HepG2 (cell line): ENCODE results near the gene FOXA3. TPM values are rescaled to one million over a fixed set of nuclear protein-coding genes. Genes with fewer than 3 reads are reported as not detected.

Experiments
- ATAC-seq: fragments of 200-7000 bp; cut with Tn5 transposase; 3 replicates; pipeline ENCODE4 v1.9.1; 2020; ENCODE audit warnings: mild to moderate bottlenecking, moderate library complexity
- BruUV-seq: library from RNA; stranded (reverse); fragments of 400-500 nt; replicated peaks from 2 replicates; lab custom pipeline; 2021; lab: Mats Ljungman, UMichigan
- CTCF ChIA-PET: fragments of 300-600 bp; formaldehyde crosslinking; extraction: SDS; loops from one replicate; lab custom pipeline; 2021; ENCODE audit warnings: low total read pairs, inconsistent platforms, low intra/inter-chr PET ratio; lab: Yijun Ruan, JAX
- POLR2A ChIA-PET: fragments of 350-600 bp; sonication (Branson Sonifier 250); formaldehyde crosslinking; loops from one replicate; lab custom pipeline; 2020; ENCODE audit warnings: antibody characterized with exemption, inconsistent platforms; lab: Yijun Ruan, JAX
- DNase-seq: peaks from one replicate; pipeline ENCODE4 v3.0.0-alpha.2; 2015; ENCODE audit warnings: low spot score
- FAIRE-seq: peaks from 3 replicates; lab custom pipeline; 2011; peaks lifted over from hg19 to GRCh38; lab: Jason Lieb, UNC
- H2AFZ ChIP-seq: one replicate; pipeline ENCODE4 v1.6.1; 2011; ENCODE audit warnings: low read length, inconsistent platforms
- H3K27ac ChIP-seq: fragments of 300-600 bp; 3 replicates; pipeline ENCODE4 v1.8.0; 2011; ENCODE audit warnings: mixed run types, mild to moderate bottlenecking, mixed read lengths, low read length, inconsistent platforms; ENCODE audit not compliant: insufficient read depth; ENCODE audit errors: extremely low read length
- H3K27me3 ChIP-seq, 2 experiments: fragments of 200-600 bp in 1 of 2; 2 replicates in 1 of 2; 3 replicates in 1 of 2; pipeline versions ENCODE4 v1.6.0 to v1.8.0; 2011; ENCODE audit warnings: low read length in 2 of 2, mild to moderate bottlenecking in 2 of 2, moderate library complexity in 2 of 2, inconsistent platforms in 1 of 2; ENCODE audit not compliant: insufficient read depth in 2 of 2, control insufficient read depth in 1 of 2
- H3K36me3 ChIP-seq, 2 experiments: fragments of 200-600 bp in 1 of 2; replicated peaks in 1 of 2; 2 replicates in 1 of 2; 3 replicates in 1 of 2; pipeline versions ENCODE4 v1.5.1 to v1.8.0; 2011; ENCODE audit warnings: low read length in 2 of 2, inconsistent platforms in 1 of 2; ENCODE audit not compliant: insufficient read depth in 2 of 2, control insufficient read depth in 1 of 2
- H3K4me1 ChIP-seq: 2 replicates; pipeline ENCODE4 v1.5.1; 2012; ENCODE audit warnings: low read length, inconsistent platforms; ENCODE audit not compliant: insufficient read depth
- H3K4me2 ChIP-seq: 2 replicates; pipeline ENCODE4 v1.6.0; 2011; ENCODE audit warnings: low read depth, low read length, inconsistent platforms
- H3K4me3 ChIP-seq, 3 experiments: fragments of 200-600 bp in 1 of 3; sonication (generic), shearing (Covaris generic) in 1 of 3; replicated peaks in 1 of 3; 2 replicates each; pipeline ENCODE4 v1.5.1; 2011 to 2016; ENCODE audit warnings: low read length in 3 of 3, inconsistent platforms in 2 of 3, low read depth in 2 of 3, mild to moderate bottlenecking in 2 of 3, control low read depth in 1 of 3, mixed read lengths in 1 of 3; ENCODE audit not compliant: insufficient read depth in 1 of 3
- H3K79me2 ChIP-seq: one replicate; pipeline ENCODE4 v1.6.1; 2011; ENCODE audit warnings: low read length, inconsistent platforms; ENCODE audit not compliant: insufficient read depth
- H3K9ac ChIP-seq: 2 replicates; pipeline ENCODE4 v1.6.0; 2011; ENCODE audit warnings: mild to moderate bottlenecking, low read depth, low read length, inconsistent platforms; ENCODE audit not compliant: insufficient read depth
- H3K9me3 ChIP-seq: 2 replicates; pipeline ENCODE4 v1.5.1; 2012; ENCODE audit warnings: mild to moderate bottlenecking, low read length
- H4K20me1 ChIP-seq: 2 replicates; pipeline ENCODE4 v1.6.0; 2011; ENCODE audit warnings: inconsistent platforms, mild to moderate bottlenecking, low read length, moderate library complexity; ENCODE audit not compliant: insufficient read depth
- CHCHD3 ChIP-seq: sonication (generic); formaldehyde crosslinking; IDR thresholded peaks from 2 replicates; pipeline ENCODE4 v1.8.0; 2022; ENCODE audit warnings: mild to moderate bottlenecking, missing genetic modification reagents, moderate library complexity
- GATAD2A ChIP-seq: IDR thresholded peaks from 2 replicates; pipeline ENCODE4 v1.6.1; 2016
- HIVEP1 ChIP-seq: sonication (generic); formaldehyde crosslinking; IDR thresholded peaks from 2 replicates; pipeline ENCODE4 v1.4.0; 2020; ENCODE audit warnings: mild to moderate bottlenecking, missing genetic modification reagents
- KAT2B ChIP-seq: fragments of 150-350 bp; IDR thresholded peaks from 2 replicates; pipeline ENCODE4 v1.6.1; 2014; ENCODE audit warnings: low read depth, low read length, borderline replicate concordance
- KAT7 ChIP-seq: IDR thresholded peaks from 2 replicates; pipeline ENCODE4 v1.6.1; 2018; ENCODE audit warnings: borderline replicate concordance, missing compliant biosample characterization
- MATR3 ChIP-seq: sonication (generic); formaldehyde crosslinking; IDR thresholded peaks from 2 replicates; pipeline ENCODE4 v1.4.0; 2020; ENCODE audit warnings: missing genetic modification reagents
- ZMYM3 ChIP-seq: sonication (generic); formaldehyde crosslinking; IDR thresholded peaks from 2 replicates; pipeline ENCODE4 v1.5.1; 2020; ENCODE audit warnings: mild to moderate bottlenecking, missing genetic modification reagents
- ZNF160 ChIP-seq: sonication (generic); formaldehyde crosslinking; IDR thresholded peaks from 2 replicates; pipeline ENCODE4 v1.8.0; 2022; ENCODE audit warnings: mild to moderate bottlenecking, inconsistent platforms, missing genetic modification reagents
- ZNF256 ChIP-seq: sonication (generic); formaldehyde crosslinking; conservative IDR thresholded peaks from 2 replicates; pipeline ENCODE4 v1.4.0; 2020; ENCODE audit warnings: missing genetic modification reagents
- ZNF263 ChIP-seq: sonication (generic); formaldehyde crosslinking; IDR thresholded peaks from 2 replicates; pipeline ENCODE4 v1.4.0; 2020; ENCODE audit warnings: missing genetic modification reagents
- ZNF468 ChIP-seq: sonication (generic); formaldehyde crosslinking; IDR thresholded peaks from 2 replicates; pipeline ENCODE4 v1.8.0; 2022; ENCODE audit warnings: mild to moderate bottlenecking, moderate library complexity, missing genetic modification reagents
- ZNF501 ChIP-seq: sonication (generic); formaldehyde crosslinking; IDR thresholded peaks from 2 replicates; pipeline ENCODE4 v1.5.1; 2020; ENCODE audit warnings: mild to moderate bottlenecking, moderate library complexity, missing genetic modification reagents
- ZNF549 ChIP-seq: sonication (generic); formaldehyde crosslinking; IDR thresholded peaks from 2 replicates; pipeline ENCODE4 v1.5.0; 2020; ENCODE audit warnings: missing genetic modification reagents
- ZNF644 ChIP-seq: IDR thresholded peaks from 2 replicates; pipeline ENCODE4 v1.6.1; 2016; ENCODE audit warnings: low read depth
- ZSCAN30 ChIP-seq: sonication (generic); formaldehyde crosslinking; IDR thresholded peaks from 2 replicates; pipeline ENCODE4 v1.5.0; 2020; ENCODE audit warnings: mild to moderate bottlenecking, missing genetic modification reagents
- WGBS: methylation state at CpG from one replicate; pipeline ENCODE4 v1.1.6; 2017; ENCODE audit warnings: low lambda C conversion rate; 5-methylcytosine and 5-hydroxymethylcytosine counted together
- in situ Hi-C: cut with HindIII; loops from 2 replicates; pipeline ENCODE4 v1.10.0; 2017; ENCODE audit warnings: low pct_unique_long_range_greater_than_20kb; ENCODE audit not compliant: extremely low pct_ligation_motif_present
- intact Hi-C: fragments of 100-400 bp; cut with micrococcal nuclease; formaldehyde crosslinking; loops from one replicate; pipeline ENCODE4 v1.10.0; 2022; ENCODE audit not compliant: unreplicated experiment
- polyA plus RNA-seq, 8 experiments: library from polyadenylated mRNA; depleted of rRNA in 3 of 8; stranded (reverse) in 7 of 8; unstranded in 1 of 8; fragments of >200 nt; fragmentation: Illumina TruSeq in 4 of 8; extraction: Trizol in 4 of 8; gene quantifications; 2 replicates each; pipeline versions ENCODE4 v1.2.1 to v1.2.3, GENCODE V29; 2011 to 2016; ENCODE audit warnings: low read depth in 4 of 8, missing spikeins in 1 of 8, mixed read lengths in 1 of 8; ENCODE audit not compliant: insufficient read depth in 1 of 8
- total RNA-seq, 5 experiments: library from RNA; depleted of rRNA; stranded (reverse); fragments of >200 nt; fragmentation: Illumina TruSeq; extraction: Trizol; gene quantifications; 2 replicates each; pipeline ENCODE4 v1.2.3, GENCODE V29; 2016; ENCODE audit warnings: low read depth in 1 of 5
- TF ChIP-seq, protein P1 (sequence below): sonication (generic); formaldehyde crosslinking; IDR thresholded peaks from 2 replicates; pipeline ENCODE4 v1.5.0; 2020; ENCODE audit warnings: missing genetic modification reagents, mild to moderate bottlenecking, borderline replicate concordance
- TF ChIP-seq, protein P2 (sequence below): sonication (generic); formaldehyde crosslinking; IDR thresholded peaks from 2 replicates; pipeline ENCODE4 v1.4.0; 2020; ENCODE audit warnings: missing genetic modification reagents, borderline replicate concordance
- TF ChIP-seq, protein P3 (sequence below): sonication (generic); formaldehyde crosslinking; conservative IDR thresholded peaks from 2 replicates; pipeline ENCODE4 v1.4.0; 2020; ENCODE audit warnings: missing genetic modification reagents

FOXA3 gene
- total and polyA plus RNA-seq, 2 of the 13 experiments (the other 11 are each of a cell fraction or from before 2014, with no cell fraction given): 29.8 to 47.6 TPM

DNA sequence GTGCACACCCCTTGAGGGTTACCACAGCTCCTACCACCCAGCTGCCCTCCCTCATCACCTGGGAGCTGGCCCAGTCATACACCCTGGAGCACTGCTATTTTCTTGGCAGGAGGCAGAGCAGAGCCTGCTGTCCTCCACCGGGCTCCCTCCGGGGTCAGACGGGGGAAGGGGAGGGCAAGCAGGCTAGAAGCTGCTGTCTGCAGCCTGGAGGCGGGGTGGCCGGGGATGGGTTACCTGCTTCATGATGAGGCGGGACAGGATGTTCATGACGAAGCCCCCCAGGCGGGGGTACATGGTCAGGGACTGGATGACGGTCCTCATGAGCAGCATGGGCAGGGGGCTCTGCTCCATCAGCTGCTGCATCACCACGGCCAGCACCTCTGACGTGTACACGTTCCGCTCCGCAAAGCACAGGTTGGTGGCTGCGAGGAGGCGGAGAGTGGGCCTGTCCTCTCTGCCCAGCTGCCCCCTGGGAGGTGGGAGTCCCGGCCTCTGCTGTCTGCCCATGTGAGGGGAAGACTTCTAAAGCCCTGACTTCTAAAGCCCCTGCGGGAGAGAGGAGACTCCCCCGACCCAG, 46.3 kb upstream of the FOXA3 start:
- 79% methylated on average over 3 of the region's 19 CpGs for WGBS
- Histone ChIP-seq H3K4me2 (no peak overlapping the region), H3K27me3 (no peaks in the 10 kb centered on the region), H3K36me3 (peaks cover 10 to 22% of the 10 kb centered on the region in 2 experiments), H3K9ac (no peak overlapping the region), H2AFZ (no peak overlapping the region), H3K4me1 (no peaks in the 10 kb centered on the region), H3K4me3 (no peak overlapping the region), H3K79me2 (no peaks in the 10 kb centered on the region), H3K9me3 (no peaks in the 10 kb centered on the region), H4K20me1 (no peaks in the 10 kb centered on the region), H3K27ac (no peak overlapping the region)
- intact Hi-C loops: loop anchor here (1.0 to 5.0 kb wide), 4 partner anchors 46 to 259 kb away; partner anchors contain the start of gene FOXA3
- ChIA-PET POLR2A (interaction anchor here (1.1 to 1.9 kb wide), 3 partner anchors 10 to 64 kb away, joined by 5 to 15 read pairs (median 13); partner anchors contain the start of genes FOXA3 and SYMPK), CTCF (interaction anchor here (1.2 to 2.6 kb wide), 3 partner anchors 66 to 260 kb away, joined by 6 to 50 read pairs (median 6); partner anchors contain the start of gene IRF2BP1)
- BruUV-seq: no TSS peak
- ATAC-seq (no peak; the same call in 2 of the 3 replicates), FAIRE-seq (no peak), DNase-seq (no peak)
- in situ Hi-C loops: loop anchor here (10.0 kb wide), 1 partner anchor 197 kb away; no protein-coding TSS in a partner anchor
- TF ChIP-seq ZMYM3 (CRISPR knock-in tag) (no peak), ZNF256 (CRISPR knock-in tag) (no peak), ZNF468 (no peak), ZNF263 (CRISPR knock-in tag) (0 out of 2 replicates have a peak, but pooled peaks have one; percentile 30), KAT7 (CRISPR knock-in tag) (no peak), KAT2B (no peak), ZNF549 (CRISPR knock-in tag) (no peak), ZNF644 (CRISPR knock-in tag) (no peak), GATAD2A (no peak), ZNF160 (CRISPR knock-in tag) (no peak), CHCHD3 (CRISPR knock-in tag) (no peak), ZNF501 (CRISPR knock-in tag) (no peak), ZSCAN30 (CRISPR knock-in tag) (no peak), HIVEP1 (CRISPR knock-in tag) (peak; percentile 3; the same call in 1 of the 2 replicates), MATR3 (no peak)
- TF ChIP-seq, protein P1, sequence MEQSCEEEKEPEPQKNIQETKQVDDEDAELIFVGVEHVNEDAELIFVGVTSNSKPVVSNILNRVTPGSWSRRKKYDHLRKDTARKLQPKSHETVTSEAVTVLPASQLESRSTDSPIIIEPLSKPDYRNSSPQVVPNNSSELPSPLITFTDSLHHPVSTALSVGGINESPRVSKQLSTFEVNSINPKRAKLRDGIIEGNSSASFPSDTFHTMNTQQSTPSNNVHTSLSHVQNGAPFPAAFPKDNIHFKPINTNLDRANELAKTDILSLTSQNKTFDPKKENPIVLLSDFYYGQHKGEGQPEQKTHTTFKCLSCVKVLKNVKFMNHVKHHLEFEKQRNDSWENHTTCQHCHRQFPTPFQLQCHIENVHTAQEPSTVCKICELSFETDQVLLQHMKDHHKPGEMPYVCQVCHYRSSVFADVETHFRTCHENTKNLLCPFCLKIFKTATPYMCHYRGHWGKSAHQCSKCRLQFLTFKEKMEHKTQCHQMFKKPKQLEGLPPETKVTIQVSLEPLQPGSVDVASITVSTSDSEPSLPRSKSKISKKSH (CRISPR knock-in tag): no peak
- TF ChIP-seq, protein P2, sequence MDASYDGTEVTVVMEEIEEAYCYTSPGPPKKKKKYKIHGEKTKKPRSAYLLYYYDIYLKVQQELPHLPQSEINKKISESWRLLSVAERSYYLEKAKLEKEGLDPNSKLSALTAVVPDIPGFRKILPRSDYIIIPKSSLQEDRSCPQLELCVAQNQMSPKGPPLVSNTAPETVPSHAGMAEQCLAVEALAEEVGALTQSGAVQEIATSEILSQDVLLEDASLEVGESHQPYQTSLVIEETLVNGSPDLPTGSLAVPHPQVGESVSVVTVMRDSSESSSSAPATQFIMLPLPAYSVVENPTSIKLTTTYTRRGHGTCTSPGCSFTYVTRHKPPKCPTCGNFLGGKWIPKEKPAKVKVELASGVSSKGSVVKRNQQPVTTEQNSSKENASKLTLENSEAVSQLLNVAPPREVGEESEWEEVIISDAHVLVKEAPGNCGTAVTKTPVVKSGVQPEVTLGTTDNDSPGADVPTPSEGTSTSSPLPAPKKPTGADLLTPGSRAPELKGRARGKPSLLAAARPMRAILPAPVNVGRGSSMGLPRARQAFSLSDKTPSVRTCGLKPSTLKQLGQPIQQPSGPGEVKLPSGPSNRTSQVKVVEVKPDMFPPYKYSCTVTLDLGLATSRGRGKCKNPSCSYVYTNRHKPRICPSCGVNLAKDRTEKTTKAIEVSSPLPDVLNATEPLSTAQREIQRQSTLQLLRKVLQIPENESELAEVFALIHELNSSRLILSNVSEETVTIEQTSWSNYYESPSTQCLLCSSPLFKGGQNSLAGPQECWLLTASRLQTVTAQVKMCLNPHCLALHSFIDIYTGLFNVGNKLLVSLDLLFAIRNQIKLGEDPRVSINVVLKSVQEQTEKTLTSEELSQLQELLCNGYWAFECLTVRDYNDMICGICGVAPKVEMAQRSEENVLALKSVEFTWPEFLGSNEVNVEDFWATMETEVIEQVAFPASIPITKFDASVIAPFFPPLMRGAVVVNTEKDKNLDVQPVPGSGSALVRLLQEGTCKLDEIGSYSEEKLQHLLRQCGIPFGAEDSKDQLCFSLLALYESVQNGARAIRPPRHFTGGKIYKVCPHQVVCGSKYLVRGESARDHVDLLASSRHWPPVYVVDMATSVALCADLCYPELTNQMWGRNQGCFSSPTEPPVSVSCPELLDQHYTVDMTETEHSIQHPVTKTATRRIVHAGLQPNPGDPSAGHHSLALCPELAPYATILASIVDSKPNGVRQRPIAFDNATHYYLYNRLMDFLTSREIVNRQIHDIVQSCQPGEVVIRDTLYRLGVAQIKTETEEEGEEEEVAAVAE (CRISPR knock-in tag): no peak
- TF ChIP-seq, protein P3, sequence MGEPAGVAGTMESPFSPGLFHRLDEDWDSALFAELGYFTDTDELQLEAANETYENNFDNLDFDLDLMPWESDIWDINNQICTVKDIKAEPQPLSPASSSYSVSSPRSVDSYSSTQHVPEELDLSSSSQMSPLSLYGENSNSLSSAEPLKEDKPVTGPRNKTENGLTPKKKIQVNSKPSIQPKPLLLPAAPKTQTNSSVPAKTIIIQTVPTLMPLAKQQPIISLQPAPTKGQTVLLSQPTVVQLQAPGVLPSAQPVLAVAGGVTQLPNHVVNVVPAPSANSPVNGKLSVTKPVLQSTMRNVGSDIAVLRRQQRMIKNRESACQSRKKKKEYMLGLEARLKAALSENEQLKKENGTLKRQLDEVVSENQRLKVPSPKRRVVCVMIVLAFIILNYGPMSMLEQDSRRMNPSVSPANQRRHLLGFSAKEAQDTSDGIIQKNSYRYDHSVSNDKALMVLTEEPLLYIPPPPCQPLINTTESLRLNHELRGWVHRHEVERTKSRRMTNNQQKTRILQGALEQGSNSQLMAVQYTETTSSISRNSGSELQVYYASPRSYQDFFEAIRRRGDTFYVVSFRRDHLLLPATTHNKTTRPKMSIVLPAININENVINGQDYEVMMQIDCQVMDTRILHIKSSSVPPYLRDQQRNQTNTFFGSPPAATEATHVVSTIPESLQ (CRISPR knock-in tag): no peak
